Erythroblast (primary cell): Measurements from ENCODE around the gene FGD4.

Source experiments
- GATA1 ChIP-seq: IDR thresholded peaks from 2 replicates; pipeline ENCODE4 v1.6.1; 2011; ENCODE audit warnings: low read depth, mild to moderate bottlenecking, control low read depth, low read length, moderate library complexity
- POLR2A ChIP-seq: IDR thresholded peaks from 2 replicates; pipeline ENCODE4 v1.6.1; 2011; ENCODE audit warnings: mild to moderate bottlenecking, low read length

GRCh38 chr12:32615441-32615840 is 216.1 kb downstream of the FGD4 start:
- TF ChIP-seq POLR2A (no peak), GATA1 (no peak)
